A549 (cell line): ENCODE measurements around the gene SCYL1. TPM values are rescaled to one million over a fixed set of nuclear protein-coding genes. Genes with fewer than 3 reads are reported as not detected.

ENCODE experiments used
- ATAC-seq, 2 experiments: fragments of 200-7000 bp in 1 of 2; fragments of >200 bp in 1 of 2; cut with Nextera tagmentation in 1 of 2; cut with Tn5 transposase in 1 of 2; 3 replicates each; pipeline versions ENCODE4 v1.8.0 to v1.9.1; 2018 to 2020; ENCODE audit warnings: mild to moderate bottlenecking in 1 of 2, moderate library complexity in 1 of 2
- CTCF ChIA-PET: fragments of 300-600 bp; sonication (Branson Sonifier 250); formaldehyde crosslinking; extraction: SDS; loops from one replicate; lab custom pipeline; 2021; ENCODE audit warnings: antibody characterized with exemption, inconsistent platforms; lab: Yijun Ruan, JAX
- POLR2A ChIA-PET: fragments of 350-600 bp; formaldehyde crosslinking; extraction: SDS; loops from one replicate; lab custom pipeline; 2021; ENCODE audit warnings: antibody characterized with exemption, inconsistent platforms; lab: Yijun Ruan, JAX
- DNase-seq, 2 experiments: peaks; one replicate each; pipeline versions ENCODE4 v3.0.0 to v3.0.0-alpha.2; 2011 to 2016; ENCODE audit warnings: low read depth in 1 of 2, low spot score in 1 of 2
- FAIRE-seq: peaks from 2 replicates; lab custom pipeline; 2011; peaks lifted over from hg19 to GRCh38; lab: Jason Lieb, UNC
- H3K27ac ChIP-seq, 2 experiments: fragments of >200 bp; sonication (Bioruptor Twin); formaldehyde crosslinking; 3 replicates each; pipeline ENCODE4 v1.5.1; 2016 to 2017
- H3K4me1 ChIP-seq: fragments of >200 bp; sonication (Bioruptor Twin); formaldehyde crosslinking; 3 replicates; pipeline ENCODE4 v1.6.1; 2016
- H3K4me2 ChIP-seq: fragments of >200 bp; sonication (Bioruptor Twin); formaldehyde crosslinking; 3 replicates; pipeline ENCODE4 v1.6.1; 2016
- H3K4me3 ChIP-seq: fragments of >200 bp; sonication (Bioruptor Twin); formaldehyde crosslinking; 3 replicates; pipeline ENCODE4 v1.5.1; 2016
- H3K9me3 ChIP-seq: fragments of >200 bp; sonication (Bioruptor Twin); formaldehyde crosslinking; 3 replicates; pipeline ENCODE4 v1.6.1; 2016
- BHLHE40 ChIP-seq: IDR thresholded peaks from 2 replicates; pipeline ENCODE4 v1.6.1; 2012; ENCODE audit warnings: low read depth, low read length, inconsistent platforms
- CEBPB ChIP-seq, 2 experiments: fragments of >200 bp in 1 of 2; sonication (Bioruptor Twin) in 1 of 2; formaldehyde crosslinking in 1 of 2; IDR thresholded peaks; 2 replicates each; pipeline ENCODE4 v1.6.1; 2012 to 2016
- CHD2 ChIP-seq: fragments of 150-350 bp; IDR thresholded peaks from 2 replicates; pipeline ENCODE4 v1.6.1; 2014; ENCODE audit warnings: low read length; ENCODE audit not compliant: partially characterized antibody
- CTCF ChIP-seq: fragments of >200 bp; sonication (Bioruptor Twin); formaldehyde crosslinking; IDR thresholded peaks from 3 replicates; pipeline ENCODE4 v1.5.1; 2016
- E2F6 ChIP-seq: IDR thresholded peaks from 2 replicates; pipeline ENCODE4 v1.6.1; 2012; ENCODE audit warnings: low read depth, borderline replicate concordance
- EHF ChIP-seq: fragments of 250-450 bp; sonication (Bioruptor Pico); IDR thresholded peaks from 2 replicates; pipeline ENCODE4 v1.5.0; 2020; ENCODE audit warnings: mild to moderate bottlenecking
- ELK1 ChIP-seq: fragments of 150-350 bp; IDR thresholded peaks from 2 replicates; pipeline ENCODE4 v1.6.1; 2014; ENCODE audit warnings: low read depth, mild to moderate bottlenecking, low read length
- EP300 ChIP-seq, 2 experiments: fragments of >200 bp; sonication (Bioruptor Twin); formaldehyde crosslinking; IDR thresholded peaks; 2 replicates in 1 of 2; 3 replicates in 1 of 2; pipeline ENCODE4 v1.6.1; 2016 to 2017
- FOSB ChIP-seq: fragments of 250-450 bp; sonication (Bioruptor Pico); IDR thresholded peaks from 2 replicates; pipeline ENCODE4 v1.5.0; 2020; ENCODE audit warnings: mild to moderate bottlenecking, moderate library complexity
- FOSL2 ChIP-seq, 2 experiments: fragments of 450-650 bp in 1 of 2; fragments of >200 bp in 1 of 2; sonication (Bioruptor Twin) in 1 of 2; formaldehyde crosslinking; IDR thresholded peaks; 2 replicates each; pipeline versions ENCODE4 v1.5.0 to v1.6.1; 2016 to 2020; ENCODE audit warnings: mild to moderate bottlenecking in 1 of 2, moderate library complexity in 1 of 2
- HDAC2 ChIP-seq: fragments of 200-600 bp; sonication (generic); IDR thresholded peaks from 2 replicates; pipeline ENCODE4 v1.6.1; 2016
- HEYL ChIP-seq: fragments of 250-450 bp; sonication (Bioruptor Pico); IDR thresholded peaks from 2 replicates; pipeline ENCODE4 v1.8.0; 2021; ENCODE audit warnings: mild to moderate bottlenecking, moderate library complexity
- HOXA7 ChIP-seq: fragments of 250-450 bp; sonication (Bioruptor Pico); IDR thresholded peaks from 2 replicates; pipeline ENCODE4 v1.5.0; 2020; ENCODE audit warnings: mild to moderate bottlenecking, moderate library complexity
- JUNB ChIP-seq: fragments of >200 bp; sonication (Bioruptor Twin); formaldehyde crosslinking; IDR thresholded peaks from 2 replicates; pipeline ENCODE4 v1.6.1; 2016
- MYC ChIP-seq: IDR thresholded peaks from 2 replicates; pipeline ENCODE4 v1.6.1; 2012; ENCODE audit warnings: mild to moderate bottlenecking, inconsistent platforms, low read length, improper control_type of control experiment, borderline replicate concordance
- NR3C1 ChIP-seq: fragments of >200 bp; sonication (Bioruptor Twin); formaldehyde crosslinking; IDR thresholded peaks from 3 replicates; pipeline ENCODE4 v1.6.1; 2017
- PHF8 ChIP-seq: fragments of 200-600 bp; sonication (generic); IDR thresholded peaks from 2 replicates; pipeline ENCODE4 v1.6.1; 2016; ENCODE audit warnings: low read depth, mild to moderate bottlenecking, antibody characterized with exemption, moderate library complexity, borderline replicate concordance
- POLR2A ChIP-seq: IDR thresholded peaks from 2 replicates; pipeline ENCODE4 v1.6.1; 2012; ENCODE audit warnings: mild to moderate bottlenecking, low read length
- POLR2AphosphoS2 ChIP-seq: conservative IDR thresholded peaks from 2 replicates; pipeline ENCODE4 v1.6.1; 2012; ENCODE audit warnings: low read length, improper control_type of control experiment, inconsistent platforms
- RAD21 ChIP-seq, 2 experiments: fragments of >200 bp in 1 of 2; sonication (Bioruptor Twin) in 1 of 2; formaldehyde crosslinking in 1 of 2; IDR thresholded peaks in 1 of 2; conservative IDR thresholded peaks in 1 of 2; 2 replicates in 1 of 2; 3 replicates in 1 of 2; pipeline ENCODE4 v1.6.1; 2012 to 2018; ENCODE audit warnings: inconsistent platforms in 1 of 2
- RCOR1 ChIP-seq: fragments of 150-350 bp; IDR thresholded peaks from 2 replicates; pipeline ENCODE4 v1.6.1; 2014; ENCODE audit warnings: antibody characterized with exemption, low read length, low read depth
- REST ChIP-seq: fragments of 200-600 bp; sonication (generic); IDR thresholded peaks from 2 replicates; pipeline ENCODE4 v1.6.1; 2016; ENCODE audit warnings: antibody characterized with exemption, mild to moderate bottlenecking, moderate library complexity
- RFX5 ChIP-seq: fragments of 450-650 bp; IDR thresholded peaks from 2 replicates; pipeline ENCODE4 v1.7.1; 2014; ENCODE audit warnings: antibody characterized with exemption, mild to moderate bottlenecking, moderate library complexity
- TFCP2L1 ChIP-seq: fragments of 250-450 bp; sonication (Bioruptor Pico); IDR thresholded peaks from 2 replicates; pipeline ENCODE4 v1.5.0; 2021; ENCODE audit warnings: mild to moderate bottlenecking
- TP53 ChIP-seq: fragments of 250-450 bp; sonication (Bioruptor Pico); IDR thresholded peaks from 2 replicates; pipeline ENCODE4 v1.5.0; 2021; ENCODE audit warnings: mild to moderate bottlenecking, moderate library complexity
- USF2 ChIP-seq: fragments of 450-650 bp; IDR thresholded peaks from 2 replicates; pipeline ENCODE4 v1.6.1; 2014; ENCODE audit warnings: antibody characterized with exemption
- ZSCAN20 ChIP-seq: fragments of 250-450 bp; sonication (Bioruptor Pico); IDR thresholded peaks from 2 replicates; pipeline ENCODE4 v1.8.0; 2022; ENCODE audit warnings: mild to moderate bottlenecking, moderate library complexity
- WGBS: methylation state at CpG from one replicate; pipeline ENCODE4 v1.1.6; 2017; ENCODE audit errors: missing lambda C conversion rate; 5-methylcytosine and 5-hydroxymethylcytosine counted together
- polyA plus RNA-seq, 4 experiments: library from polyadenylated mRNA; depleted of rRNA in 3 of 4; stranded (reverse); fragments of >200 nt; fragmentation: RNase III in 1 of 4; extraction: RNeasy Plus Mini Kit Qiagen cat#74134 plus additional on column Dnase treatment in 1 of 4; gene quantifications; 2 replicates in 3 of 4; 3 replicates in 1 of 4; pipeline ENCODE4 v1.2.3, GENCODE V29; 2011 to 2017

Gene SCYL1
- polyA plus RNA-seq, 2 of the 4 experiments (the other 2 are of a cell fraction): 30.8 to 46.8 TPM

GRCh38 chr11:65498042-65498726 lies 26.7 kb upstream of the SCYL1 start:
- ATAC-seq (peak; percentile 12 to 15; a peak in 1 of 6 replicates), DNase-seq (peak in 1 of 2 experiments; percentile 82), FAIRE-seq (no peak)
- H3K4me2 ChIP-seq: peak overlapping the region; percentile 98
- 2% methylated on average over 24 of the region's 24 CpGs for WGBS
- peak overlapping the region; percentile 98 to 100 for H3K27ac ChIP-seq
- no peaks in the 10 kb centered on the region for H3K9me3 ChIP-seq
- peaks cover 45% of the 10 kb centered on the region for H3K4me1 ChIP-seq
- ChIA-PET POLR2A (interaction anchor here (0.8 to 26.7 kb wide), 16 partner anchors 8 to 165 kb away, joined by 3 to 1006 read pairs (median 6); partner anchors contain the start of genes DPF2, NEAT1 and SCYL1), CTCF (interaction anchor here (0.9 to 30.0 kb wide), 15 partner anchors 8 to 183 kb away, joined by 3 to 947 read pairs (median 5); no protein-coding TSS in a partner anchor)
- H3K4me3 ChIP-seq: peak overlapping the region; percentile 90
- no peak for TF ChIP-seq FOSL2 (IDR thresholded peaks at IDR 0.05)
- TF ChIP-seq FOSL2 (CRISPR knock-in tag; IDR thresholded peaks at IDR 0.05): 0 out of 2 replicates have a peak, but pooled peaks have one; percentile 2
- peak; percentile 61; the same call in 1 of the 2 replicates for TF ChIP-seq TP53 (CRISPR knock-in tag)
- TF ChIP-seq BHLHE40: no peak
- TF ChIP-seq POLR2A: peak; percentile 40
- peak; percentile 90 to 95 for TF ChIP-seq CEBPB (IDR thresholded peaks at IDR 0.05)
- no peak for TF ChIP-seq ELK1
- peak; percentile 44; the same call in 1 of the 2 replicates for TF ChIP-seq FOSB (CRISPR knock-in tag)
- TF ChIP-seq RCOR1: 0 out of 2 replicates have a peak, but pooled peaks have one; percentile 9
- TF ChIP-seq TFCP2L1: peak; percentile 55; the same call in 1 of the 2 replicates
- no peak for TF ChIP-seq HEYL (CRISPR knock-in tag)
- peak; percentile 62; the same call in 1 of the 2 replicates for TF ChIP-seq EHF
- TF ChIP-seq HOXA7 (CRISPR knock-in tag): peak; percentile 52; the same call in 1 of the 2 replicates

- TF ChIP-seq HDAC2: no peak
- TF ChIP-seq NR3C1: no peak
- TF ChIP-seq EP300 (IDR thresholded peaks at IDR 0.05): no peak
- no peak for TF ChIP-seq ZSCAN20 (CRISPR knock-in tag)
- TF ChIP-seq REST: no peak
- TF ChIP-seq RAD21 (conservative IDR thresholded peaks at IDR 0.05 in 1 of 2, IDR thresholded peaks at IDR 0.05 in 1 of 2): peak in 1 of 2 experiments; percentile 46; a peak in 2 of 5 replicates
- TF ChIP-seq TP53 (CRISPR knock-in tag): no peak
- no peak for TF ChIP-seq EHF
- TF ChIP-seq CHD2: peak; percentile 85
- TF ChIP-seq RFX5: no peak
- no peak for TF ChIP-seq POLR2AphosphoS2
- peak; percentile 61; the same call in 1 of the 2 replicates for TF ChIP-seq E2F6
- TF ChIP-seq PHF8: no peak; the same call in 1 of the 2 replicates
- TF ChIP-seq TFCP2L1: no peak
- TF ChIP-seq CTCF: no peak
- no peak for TF ChIP-seq USF2
- TF ChIP-seq MYC: no peak
- no peak for TF ChIP-seq RCOR1
- no peak for TF ChIP-seq JUNB
- H3K4me2 ChIP-seq: peak overlapping the region; percentile 98
- H3K27ac ChIP-seq: peak overlapping the region; percentile 98 to 100
- DNase-seq (no peak), FAIRE-seq (no peak), ATAC-seq (no peak)
- peak overlapping the region; percentile 90 for H3K4me3 ChIP-seq
- peaks cover 41% of the 10 kb centered on the region for H3K4me1 ChIP-seq
- H3K9me3 ChIP-seq: no peaks in the 10 kb centered on the region
- POLR2A ChIA-PET: interaction anchor here (0.8 to 26.7 kb wide), 14 partner anchors 9 to 165 kb away, joined by 3 to 1006 read pairs (median 8); partner anchors contain the start of genes DPF2, NEAT1, PCNX3 and SCYL1
- WGBS: 1% methylated on average over 6 of the region's 6 CpGs
- CTCF ChIA-PET: interaction anchor here (1.3 to 30.0 kb wide), 10 partner anchors 9 to 118 kb away, joined by 3 to 947 read pairs (median 9); partner anchors contain the start of gene SLC25A45
Observed at GRCh38 chr11:65498727-65498976, 26.2 kb upstream of the SCYL1 start.
